PC-9 (cell line): Measurements from ENCODE around the gene SHH. TPM values are rescaled to one million over a fixed set of nuclear protein-coding genes. Genes with fewer than 3 reads are reported as not detected.

ENCODE experiments used
- BruUV-seq: library from RNA; stranded (reverse); fragments of 400-500 nt; replicated peaks from 2 replicates; lab custom pipeline; 2021; lab: Mats Ljungman, UMichigan
- CTCF ChIA-PET: fragments of 300-600 bp; sonication (Branson Sonifier 250); formaldehyde crosslinking; loops from one replicate; lab custom pipeline; 2022; ENCODE audit warnings: antibody characterized with exemption; lab: Charles Lee
- POLR2A ChIA-PET: fragments of 300-600 bp; sonication (Branson Sonifier 250); formaldehyde crosslinking; loops from one replicate; lab custom pipeline; 2022; ENCODE audit warnings: antibody characterized with exemption; ENCODE audit not compliant: unreplicated experiment; lab: Charles Lee
- DNase-seq, 2 experiments: peaks; one replicate each; pipeline versions ENCODE4 v3.0.0 to v3.0.0-alpha.2; 2015 to 2022; ENCODE audit warnings: mixed read lengths in 1 of 2
- H2AFZ ChIP-seq: fragments of 200-600 bp; sonication (generic); 2 replicates; pipeline ENCODE4 v1.8.1; 2017; ENCODE audit warnings: antibody characterized with exemption
- H3F3A ChIP-seq: fragments of 200-600 bp; sonication (generic); 2 replicates; pipeline ENCODE4 v1.8.1; 2017; ENCODE audit warnings: antibody characterized with exemption, mild to moderate bottlenecking, low read depth; ENCODE audit not compliant: insufficient read depth
- H3K27ac ChIP-seq: fragments of 200-600 bp; sonication (generic); 2 replicates; pipeline ENCODE4 v1.6.1; 2016; ENCODE audit warnings: mixed run types
- H3K27me3 ChIP-seq: fragments of 200-600 bp; sonication (generic); 2 replicates; pipeline ENCODE4 v1.6.1; 2016; ENCODE audit warnings: low read depth, mixed run types; ENCODE audit not compliant: insufficient read depth
- H3K36me3 ChIP-seq: fragments of 200-600 bp; sonication (generic); 2 replicates; pipeline ENCODE4 v1.6.1; 2016; ENCODE audit warnings: low read depth, mixed run types
- H3K4me1 ChIP-seq: fragments of 200-600 bp; sonication (generic); replicated peaks from 2 replicates; pipeline ENCODE4 v1.6.1; 2016; ENCODE audit warnings: mixed run types; ENCODE audit not compliant: insufficient read depth
- H3K4me2 ChIP-seq: fragments of 200-600 bp; sonication (generic); 2 replicates; pipeline ENCODE4 v1.6.1; 2017; ENCODE audit warnings: mixed run types
- H3K4me3 ChIP-seq: fragments of 200-600 bp; sonication (generic); 2 replicates; pipeline ENCODE4 v1.6.1; 2016; ENCODE audit warnings: mixed run types
- H3K79me2 ChIP-seq: fragments of 200-600 bp; sonication (generic); 2 replicates; pipeline ENCODE4 v1.6.1; 2017; ENCODE audit warnings: low read depth, mixed run types
- H3K9me2 ChIP-seq: fragments of 200-600 bp; sonication (generic); 2 replicates; pipeline ENCODE4 v1.8.1; 2017; ENCODE audit warnings: mild to moderate bottlenecking; ENCODE audit not compliant: insufficient read depth
- H3K9me3 ChIP-seq: fragments of 200-600 bp; sonication (generic); 2 replicates; pipeline ENCODE4 v1.8.1; 2016; ENCODE audit warnings: low read depth; ENCODE audit not compliant: insufficient read depth
- H4K20me1 ChIP-seq: fragments of 200-600 bp; sonication (generic); 2 replicates; pipeline ENCODE4 v1.8.1; 2017; ENCODE audit not compliant: insufficient read depth
- CTCF ChIP-seq: fragments of 200-600 bp; sonication (generic); conservative IDR thresholded peaks from 2 replicates; pipeline ENCODE4 v1.6.1; 2017; ENCODE audit warnings: mixed run types, antibody characterized with exemption, mild to moderate bottlenecking, moderate library complexity
- EZH2 ChIP-seq: fragments of 200-600 bp; sonication (generic); IDR thresholded peaks from 2 replicates; pipeline ENCODE4 v1.8.0; 2017; ENCODE audit warnings: antibody characterized with exemption, low read depth
- intact Hi-C: fragments of 100-400 bp; cut with micrococcal nuclease; formaldehyde crosslinking; loops from one replicate; pipeline ENCODE4 v1.10.0; 2022; ENCODE audit not compliant: unreplicated experiment
- total RNA-seq: library from RNA; stranded (reverse); gene quantifications from 2 replicates; pipeline ENCODE4 v1.2.3, GENCODE V29; 2021

SHH gene
- total RNA-seq, 1 experiment from 2014 or later, result not detected

GRCh38 chr7:155763122-155763521 lies 49.1 kb downstream of the SHH start:
- no peak overlapping the region for H2AFZ ChIP-seq
- H3K36me3 ChIP-seq, result peaks cover 22% of the 10 kb centered on the region; the same call in 1 of the 2 replicates
- intact Hi-C loops, result no loop called here
- no peaks in the 10 kb centered on the region for H3F3A ChIP-seq
- ChIA-PET CTCF (no interaction called here), POLR2A (no interaction called here)
- no peaks in the 10 kb centered on the region for H3K9me2 ChIP-seq
- no peak for DNase-seq
- 0 out of 2 replicates have a peak, but pooled peaks cover 17% of the 10 kb centered on the region for H3K79me2 ChIP-seq
- no peaks in the 10 kb centered on the region for H3K27me3 ChIP-seq
- H3K4me3 ChIP-seq, result no peak overlapping the region
- TF ChIP-seq CTCF (no peak), EZH2 (no peak)
- peaks cover 73% of the 10 kb centered on the region for H4K20me1 ChIP-seq
- H3K4me2 ChIP-seq, result no peak overlapping the region
- H3K4me1 ChIP-seq, result no peaks in the 10 kb centered on the region
- BruUV-seq, result no TSS peak
- no peak overlapping the region for H3K27ac ChIP-seq
- no peaks in the 10 kb centered on the region for H3K9me3 ChIP-seq

- Histone ChIP-seq H3F3A (no peaks in the 10 kb centered on the region), H3K4me1 (no peaks in the 10 kb centered on the region), H3K36me3 (peaks cover 22% of the 10 kb centered on the region; the same call in 1 of the 2 replicates), H3K27ac (no peak overlapping the region), H3K9me2 (no peaks in the 10 kb centered on the region), H3K9me3 (no peaks in the 10 kb centered on the region), H3K4me3 (no peak overlapping the region), H2AFZ (no peak overlapping the region), H3K27me3 (no peaks in the 10 kb centered on the region), H4K20me1 (peaks cover 73% of the 10 kb centered on the region), H3K79me2 (peaks cover 21% of the 10 kb centered on the region; the same call in 1 of the 2 replicates), H3K4me2 (no peak overlapping the region)
- ChIA-PET CTCF (no interaction called here), POLR2A (no interaction called here)
- intact Hi-C loops, result no loop called here
- TF ChIP-seq EZH2 (no peak), CTCF (no peak)
- no peak for DNase-seq
- no TSS peak for BruUV-seq
These were observed 49.6 kb downstream of the SHH start for GRCh38 chr7:155762655-155763054.

GRCh38 chr7:155762036-155762435 lies 50.2 kb downstream of the SHH start:
- peaks cover 22% of the 10 kb centered on the region; the same call in 1 of the 2 replicates for H3K36me3 ChIP-seq
- no peaks in the 10 kb centered on the region for H3F3A ChIP-seq
- H3K9me3 ChIP-seq, result no peaks in the 10 kb centered on the region
- H3K4me2 ChIP-seq, result no peak overlapping the region
- intact Hi-C loops, result no loop called here
- POLR2A ChIA-PET, result interaction anchor here (0.7 kb wide), 1 partner anchor 1171 kb away, joined by 10 read pairs; no protein-coding TSS in a partner anchor
- H3K4me3 ChIP-seq, result no peak overlapping the region
- H4K20me1 ChIP-seq, result peaks cover 72% of the 10 kb centered on the region
- no peak for DNase-seq
- CTCF ChIA-PET, result interaction anchor here (0.6 kb wide), 1 partner anchor 809 kb away, joined by 4 read pairs; no protein-coding TSS in a partner anchor
- no peaks in the 10 kb centered on the region for H3K4me1 ChIP-seq
- BruUV-seq, result no TSS peak
- TF ChIP-seq EZH2, result no peak
- TF ChIP-seq CTCF, result no peak
- H3K9me2 ChIP-seq, result no peaks in the 10 kb centered on the region
- H2AFZ ChIP-seq, result no peak overlapping the region
- no peaks in the 10 kb centered on the region for H3K27me3 ChIP-seq
- H3K27ac ChIP-seq, result no peak overlapping the region
- H3K79me2 ChIP-seq, result peaks cover 25% of the 10 kb centered on the region; the same call in 1 of the 2 replicates
